ENCODE measurements around the gene PCDHGB4. TPM values are rescaled to one million over a fixed set of nuclear protein-coding genes. Genes with fewer than 3 reads are reported as not detected.

Gene PCDHGB4
- total and polyA plus RNA-seq, 9 of the 15 experiments (the other 6 are each of a cell fraction or from before 2014, with no cell fraction given) = 0.01 to 0.14 (median 0.03) TPM; not detected in 5

DNA sequence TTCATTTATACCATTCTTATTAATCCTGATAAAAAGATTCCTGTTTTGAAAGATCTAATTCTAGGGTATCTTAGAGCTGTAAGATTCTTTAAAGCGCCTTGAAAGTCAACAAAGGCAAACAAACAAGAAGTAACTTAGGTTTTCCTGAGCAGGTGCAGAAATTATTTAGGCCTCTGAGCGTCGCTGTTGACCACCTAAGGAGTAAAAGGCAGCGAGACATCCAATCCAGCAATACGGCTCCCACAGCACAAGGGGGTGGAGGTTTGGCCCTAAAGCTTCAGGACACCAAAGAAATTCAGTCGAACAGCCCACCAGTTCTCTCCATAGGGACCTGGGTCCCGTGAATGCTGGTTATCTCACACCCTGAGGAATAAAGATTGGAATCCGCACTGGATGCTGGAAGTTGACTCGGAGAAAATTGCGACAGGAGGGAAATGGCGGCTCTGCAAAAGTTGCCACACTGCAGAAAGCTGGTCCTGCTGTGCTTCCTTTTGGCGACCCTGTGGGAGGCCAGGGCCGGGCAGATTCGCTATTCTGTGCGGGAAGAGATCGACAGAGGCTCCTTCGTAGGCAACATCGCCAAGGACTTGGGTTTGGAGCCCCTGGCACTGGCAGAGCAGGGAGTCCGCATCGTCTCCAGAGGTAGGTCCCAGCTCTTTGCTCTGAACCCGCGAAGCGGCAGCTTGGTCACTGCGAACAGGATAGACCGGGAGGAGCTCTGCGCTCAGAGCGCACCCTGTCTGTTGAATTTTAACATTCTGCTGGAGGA is 48.8 kb upstream of the PCDHGB4 start, which contains the start of gene PCDHGA2 (continued):
- TF ChIP-seq, protein P1, sequence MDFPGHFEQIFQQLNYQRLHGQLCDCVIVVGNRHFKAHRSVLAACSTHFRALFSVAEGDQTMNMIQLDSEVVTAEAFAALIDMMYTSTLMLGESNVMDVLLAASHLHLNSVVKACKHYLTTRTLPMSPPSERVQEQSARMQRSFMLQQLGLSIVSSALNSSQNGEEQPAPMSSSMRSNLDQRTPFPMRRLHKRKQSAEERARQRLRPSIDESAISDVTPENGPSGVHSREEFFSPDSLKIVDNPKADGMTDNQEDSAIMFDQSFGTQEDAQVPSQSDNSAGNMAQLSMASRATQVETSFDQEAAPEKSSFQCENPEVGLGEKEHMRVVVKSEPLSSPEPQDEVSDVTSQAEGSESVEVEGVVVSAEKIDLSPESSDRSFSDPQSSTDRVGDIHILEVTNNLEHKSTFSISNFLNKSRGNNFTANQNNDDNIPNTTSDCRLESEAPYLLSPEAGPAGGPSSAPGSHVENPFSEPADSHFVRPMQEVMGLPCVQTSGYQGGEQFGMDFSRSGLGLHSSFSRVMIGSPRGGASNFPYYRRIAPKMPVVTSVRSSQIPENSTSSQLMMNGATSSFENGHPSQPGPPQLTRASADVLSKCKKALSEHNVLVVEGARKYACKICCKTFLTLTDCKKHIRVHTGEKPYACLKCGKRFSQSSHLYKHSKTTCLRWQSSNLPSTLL (IDR thresholded peaks at IDR 0.05) = no peak
- TF ChIP-seq ZNF316 (IDR thresholded peaks at IDR 0.05) (no peak), NFIC (IDR thresholded peaks at IDR 0.05) (no peak), SMC3 (conservative IDR thresholded peaks at IDR 0.05; ENCODE audit: insufficient read depth, low read depth, low read length) (0 out of 2 replicates have a peak, but pooled peaks have one; percentile 7), HDAC3 (IDR thresholded peaks at IDR 0.05; ENCODE audit: borderline replicate concordance, partially characterized antibody) (no peak), C11orf30 (IDR thresholded peaks at IDR 0.05; ENCODE audit: low read depth) (no peak), GTF2E2 (tag; IDR thresholded peaks at IDR 0.05) (no peak), CBFB (CRISPR knock-in tag; IDR thresholded peaks at IDR 0.05) (no peak), SLC30A9 (CRISPR knock-in tag; IDR thresholded peaks at IDR 0.05) (no peak), ETV1 (tag; conservative IDR thresholded peaks at IDR 0.05; ENCODE audit: low read depth) (no peak), CHCHD3 (CRISPR knock-in tag; IDR thresholded peaks at IDR 0.05) (no peak), L3MBTL2 (IDR thresholded peaks at IDR 0.05) (peak; percentile 30; the same call in 1 of the 2 replicates), HNRNPLL (IDR thresholded peaks at IDR 0.05; ENCODE audit: low read depth, low read length, poor library complexity, severe bottlenecking) (peak; percentile 62), ZNF24 (IDR thresholded peaks at IDR 0.05) (no peak), YY1 (IDR thresholded peaks at IDR 0.05; ENCODE audit: borderline replicate concordance in 1 of 3, control insufficient read depth in 1 of 3, extremely low read depth in 1 of 3, insufficient read depth in 3 of 3, insufficient read length in 1 of 3, insufficient replicate concordance in 2 of 3, low read depth in 1 of 3, low read length in 2 of 3) (peak in 2 of 3 experiments; percentile 28 to 62), MAFG (tag; conservative IDR thresholded peaks at IDR 0.05) (0 out of 2 replicates have a peak, but pooled peaks have one; percentile 15), ELF1 (tag; IDR thresholded peaks at IDR 0.05) (no peak)
- TF ChIP-seq, protein P2, sequence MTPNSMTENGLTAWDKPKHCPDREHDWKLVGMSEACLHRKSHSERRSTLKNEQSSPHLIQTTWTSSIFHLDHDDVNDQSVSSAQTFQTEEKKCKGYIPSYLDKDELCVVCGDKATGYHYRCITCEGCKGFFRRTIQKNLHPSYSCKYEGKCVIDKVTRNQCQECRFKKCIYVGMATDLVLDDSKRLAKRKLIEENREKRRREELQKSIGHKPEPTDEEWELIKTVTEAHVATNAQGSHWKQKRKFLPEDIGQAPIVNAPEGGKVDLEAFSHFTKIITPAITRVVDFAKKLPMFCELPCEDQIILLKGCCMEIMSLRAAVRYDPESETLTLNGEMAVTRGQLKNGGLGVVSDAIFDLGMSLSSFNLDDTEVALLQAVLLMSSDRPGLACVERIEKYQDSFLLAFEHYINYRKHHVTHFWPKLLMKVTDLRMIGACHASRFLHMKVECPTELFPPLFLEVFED (CRISPR knock-in tag; conservative IDR thresholded peaks at IDR 0.05) = no peak
- TF ChIP-seq, protein P3, sequence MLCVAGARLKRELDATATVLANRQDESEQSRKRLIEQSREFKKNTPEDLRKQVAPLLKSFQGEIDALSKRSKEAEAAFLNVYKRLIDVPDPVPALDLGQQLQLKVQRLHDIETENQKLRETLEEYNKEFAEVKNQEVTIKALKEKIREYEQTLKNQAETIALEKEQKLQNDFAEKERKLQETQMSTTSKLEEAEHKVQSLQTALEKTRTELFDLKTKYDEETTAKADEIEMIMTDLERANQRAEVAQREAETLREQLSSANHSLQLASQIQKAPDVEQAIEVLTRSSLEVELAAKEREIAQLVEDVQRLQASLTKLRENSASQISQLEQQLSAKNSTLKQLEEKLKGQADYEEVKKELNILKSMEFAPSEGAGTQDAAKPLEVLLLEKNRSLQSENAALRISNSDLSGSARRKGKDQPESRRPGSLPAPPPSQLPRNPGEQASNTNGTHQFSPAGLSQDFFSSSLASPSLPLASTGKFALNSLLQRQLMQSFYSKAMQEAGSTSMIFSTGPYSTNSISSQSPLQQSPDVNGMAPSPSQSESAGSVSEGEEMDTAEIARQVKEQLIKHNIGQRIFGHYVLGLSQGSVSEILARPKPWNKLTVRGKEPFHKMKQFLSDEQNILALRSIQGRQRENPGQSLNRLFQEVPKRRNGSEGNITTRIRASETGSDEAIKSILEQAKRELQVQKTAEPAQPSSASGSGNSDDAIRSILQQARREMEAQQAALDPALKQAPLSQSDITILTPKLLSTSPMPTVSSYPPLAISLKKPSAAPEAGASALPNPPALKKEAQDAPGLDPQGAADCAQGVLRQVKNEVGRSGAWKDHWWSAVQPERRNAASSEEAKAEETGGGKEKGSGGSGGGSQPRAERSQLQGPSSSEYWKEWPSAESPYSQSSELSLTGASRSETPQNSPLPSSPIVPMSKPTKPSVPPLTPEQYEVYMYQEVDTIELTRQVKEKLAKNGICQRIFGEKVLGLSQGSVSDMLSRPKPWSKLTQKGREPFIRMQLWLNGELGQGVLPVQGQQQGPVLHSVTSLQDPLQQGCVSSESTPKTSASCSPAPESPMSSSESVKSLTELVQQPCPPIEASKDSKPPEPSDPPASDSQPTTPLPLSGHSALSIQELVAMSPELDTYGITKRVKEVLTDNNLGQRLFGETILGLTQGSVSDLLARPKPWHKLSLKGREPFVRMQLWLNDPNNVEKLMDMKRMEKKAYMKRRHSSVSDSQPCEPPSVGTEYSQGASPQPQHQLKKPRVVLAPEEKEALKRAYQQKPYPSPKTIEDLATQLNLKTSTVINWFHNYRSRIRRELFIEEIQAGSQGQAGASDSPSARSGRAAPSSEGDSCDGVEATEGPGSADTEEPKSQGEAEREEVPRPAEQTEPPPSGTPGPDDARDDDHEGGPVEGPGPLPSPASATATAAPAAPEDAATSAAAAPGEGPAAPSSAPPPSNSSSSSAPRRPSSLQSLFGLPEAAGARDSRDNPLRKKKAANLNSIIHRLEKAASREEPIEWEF (CRISPR knock-in tag; IDR thresholded peaks at IDR 0.05) = no peak
